Hepatocyte (in vitro differentiated cells): Measurements from ENCODE around the gene GCNT4. TPM values are rescaled to one million over a fixed set of nuclear protein-coding genes. Genes with fewer than 3 reads are reported as not detected.

Experiments
- DNase-seq: peaks from one replicate; pipeline ENCODE4 v3.0.0-alpha.2; 2016; ENCODE audit warnings: low spot score
- H2AFZ ChIP-seq: fragments of 200-600 bp; sonication (generic); 2 replicates; pipeline ENCODE4 v1.6.0; 2016; ENCODE audit warnings: antibody characterized with exemption, mild to moderate bottlenecking
- H3K27ac ChIP-seq: fragments of 200-600 bp; sonication (generic); 2 replicates; pipeline ENCODE4 v1.5.1; 2016; ENCODE audit warnings: mild to moderate bottlenecking
- H3K27me3 ChIP-seq: fragments of 200-600 bp; sonication (generic); 2 replicates; pipeline ENCODE4 v1.6.1; 2016
- H3K36me3 ChIP-seq: fragments of 200-600 bp; sonication (generic); replicated peaks from 2 replicates; pipeline ENCODE4 v1.5.1; 2016; ENCODE audit warnings: low read depth; ENCODE audit not compliant: insufficient read depth
- H3K4me1 ChIP-seq: fragments of 200-600 bp; sonication (generic); 2 replicates; pipeline ENCODE4 v1.5.1; 2016; ENCODE audit warnings: mild to moderate bottlenecking, moderate library complexity; ENCODE audit not compliant: insufficient read depth
- H3K4me2 ChIP-seq: fragments of 200-600 bp; sonication (generic); 2 replicates; pipeline ENCODE4 v1.6.0; 2016
- H3K4me3 ChIP-seq: fragments of 200-600 bp; sonication (generic); 2 replicates; pipeline ENCODE4 v1.5.1; 2016; ENCODE audit warnings: mild to moderate bottlenecking
- H3K79me2 ChIP-seq: fragments of 200-600 bp; sonication (generic); 2 replicates; pipeline ENCODE4 v1.6.0; 2017; ENCODE audit warnings: mild to moderate bottlenecking
- H3K9me2 ChIP-seq: fragments of 200-600 bp; sonication (generic); replicated peaks from 2 replicates; pipeline ENCODE4 v1.6.0; 2017; ENCODE audit warnings: mild to moderate bottlenecking; ENCODE audit not compliant: insufficient read depth
- H3K9me3 ChIP-seq: fragments of 200-600 bp; sonication (generic); 2 replicates; pipeline ENCODE4 v1.5.1; 2016; ENCODE audit warnings: low read depth, mild to moderate bottlenecking
- H4K20me1 ChIP-seq: fragments of 200-600 bp; sonication (generic); 2 replicates; pipeline ENCODE4 v1.6.0; 2016; ENCODE audit warnings: mild to moderate bottlenecking; ENCODE audit not compliant: insufficient read depth, poor library complexity, severe bottlenecking
- EZH2 ChIP-seq: fragments of 200-600 bp; sonication (generic); IDR thresholded peaks from 2 replicates; pipeline ENCODE4 v1.6.1; 2016; ENCODE audit warnings: antibody characterized with exemption, mild to moderate bottlenecking, borderline replicate concordance
- EZH2phosphoT487 ChIP-seq: fragments of 200-600 bp; sonication (generic); IDR thresholded peaks from one replicate; pipeline ENCODE4 v1.6.1; 2018; ENCODE audit warnings: antibody characterized with exemption, mild to moderate bottlenecking, low read depth, moderate library complexity; ENCODE audit not compliant: unreplicated experiment, severe bottlenecking
- WGBS: methylation state at CpG from one replicate; pipeline ENCODE4 v1.1.6; 2016; ENCODE audit warnings: low lambda C conversion rate; ENCODE audit errors: missing lambda C conversion rate; 5-methylcytosine and 5-hydroxymethylcytosine counted together
- polyA plus RNA-seq: library from polyadenylated mRNA; unstranded; fragments of >200 nt; fragmentation: Nextera tagmentation; extraction: Ambion mirVana; gene quantifications from 2 replicates; pipeline ENCODE4 v1.2.1, GENCODE V29; 2016
- total RNA-seq: library from RNA; depleted of rRNA; stranded (reverse); fragments of >200 nt; gene quantifications from 2 replicates; pipeline ENCODE4 v1.2.3, GENCODE V29; 2014
- TF ChIP-seq, protein P1 (sequence below): fragments of 200-600 bp; sonication (generic); IDR thresholded peaks from 2 replicates; pipeline ENCODE4 v1.5.1; 2016; ENCODE audit warnings: antibody characterized with exemption, mild to moderate bottlenecking; ENCODE audit not compliant: poor library complexity

GCNT4 gene
- total and polyA plus RNA-seq, 2 experiments from 2014 or later, result 1.5 to 8.3 TPM

DNA sequence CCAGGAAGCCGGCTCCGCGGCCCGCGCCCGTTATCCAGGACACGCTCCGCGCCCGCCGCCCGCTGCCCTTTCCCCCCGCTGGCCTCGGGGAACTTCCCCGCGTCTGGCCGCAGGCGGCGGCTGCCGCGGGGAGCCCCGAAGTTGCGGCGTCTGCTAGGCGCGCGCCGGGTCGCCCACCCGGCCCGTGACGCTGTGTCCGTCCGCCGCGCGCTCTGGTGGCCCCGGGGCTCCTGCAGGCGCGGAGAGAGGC is 621 bp upstream of the GCNT4 start:
- peaks cover 30% of the 10 kb centered on the region for H3K79me2 ChIP-seq
- TF ChIP-seq EZH2phosphoT487, result no peak
- TF ChIP-seq EZH2, result no peak
- TF ChIP-seq, protein P1, sequence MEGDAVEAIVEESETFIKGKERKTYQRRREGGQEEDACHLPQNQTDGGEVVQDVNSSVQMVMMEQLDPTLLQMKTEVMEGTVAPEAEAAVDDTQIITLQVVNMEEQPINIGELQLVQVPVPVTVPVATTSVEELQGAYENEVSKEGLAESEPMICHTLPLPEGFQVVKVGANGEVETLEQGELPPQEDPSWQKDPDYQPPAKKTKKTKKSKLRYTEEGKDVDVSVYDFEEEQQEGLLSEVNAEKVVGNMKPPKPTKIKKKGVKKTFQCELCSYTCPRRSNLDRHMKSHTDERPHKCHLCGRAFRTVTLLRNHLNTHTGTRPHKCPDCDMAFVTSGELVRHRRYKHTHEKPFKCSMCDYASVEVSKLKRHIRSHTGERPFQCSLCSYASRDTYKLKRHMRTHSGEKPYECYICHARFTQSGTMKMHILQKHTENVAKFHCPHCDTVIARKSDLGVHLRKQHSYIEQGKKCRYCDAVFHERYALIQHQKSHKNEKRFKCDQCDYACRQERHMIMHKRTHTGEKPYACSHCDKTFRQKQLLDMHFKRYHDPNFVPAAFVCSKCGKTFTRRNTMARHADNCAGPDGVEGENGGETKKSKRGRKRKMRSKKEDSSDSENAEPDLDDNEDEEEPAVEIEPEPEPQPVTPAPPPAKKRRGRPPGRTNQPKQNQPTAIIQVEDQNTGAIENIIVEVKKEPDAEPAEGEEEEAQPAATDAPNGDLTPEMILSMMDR, result no peak
- peak overlapping the region; percentile 85 for H3K4me2 ChIP-seq
- no peaks in the 10 kb centered on the region for H3K9me3 ChIP-seq
- no peak for DNase-seq
- H4K20me1 ChIP-seq, result no peaks in the 10 kb centered on the region
- H3K4me1 ChIP-seq, result peaks cover 13% of the 10 kb centered on the region
- H3K4me3 ChIP-seq, result peak overlapping the region; percentile 83
- H3K27me3 ChIP-seq, result no peaks in the 10 kb centered on the region
- H3K36me3 ChIP-seq, result no peaks in the 10 kb centered on the region
- H3K27ac ChIP-seq, result peak overlapping the region; percentile 90
- 0% methylated on average over 21 of the region's 40 CpGs for WGBS
- H2AFZ ChIP-seq, result peak overlapping the region; percentile 71
- H3K9me2 ChIP-seq, result no peaks in the 10 kb centered on the region

DNA sequence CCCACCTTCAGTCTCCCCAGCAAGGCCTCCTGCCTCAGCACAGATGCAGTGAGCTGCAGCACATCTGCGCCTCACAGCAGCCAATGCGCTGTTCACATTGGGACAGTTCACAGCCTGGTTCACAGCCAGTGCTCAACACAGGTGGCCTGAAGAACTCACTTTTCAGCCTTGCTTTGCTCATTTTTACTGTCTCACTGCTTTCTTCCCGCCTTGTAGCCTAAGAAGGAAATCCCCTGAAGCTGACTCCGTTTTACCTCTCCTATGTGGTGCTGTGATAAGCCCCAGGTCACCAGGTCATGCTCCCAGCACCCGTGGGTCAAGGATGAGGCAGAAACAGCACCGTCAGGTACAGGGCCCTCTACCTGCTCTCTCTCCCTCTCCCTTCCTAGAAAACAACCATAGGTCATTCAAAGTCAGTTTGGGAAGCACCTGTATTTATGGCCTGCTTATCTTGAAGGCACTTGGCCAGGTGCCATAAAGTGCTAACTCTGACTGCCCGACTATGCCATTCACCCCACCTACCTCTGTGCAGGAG is 1.1 kb downstream of the GCNT4 start:
- Histone ChIP-seq H3K4me3 (no peak overlapping the region), H3K4me1 (peaks cover 24% of the 10 kb centered on the region), H3K36me3 (no peaks in the 10 kb centered on the region), H3K9me3 (no peaks in the 10 kb centered on the region), H4K20me1 (no peaks in the 10 kb centered on the region), H3K9me2 (no peaks in the 10 kb centered on the region), H3K27ac (no peak overlapping the region), H3K79me2 (peaks cover 33% of the 10 kb centered on the region), H3K4me2 (peak overlapping the region; percentile 85), H3K27me3 (no peaks in the 10 kb centered on the region), H2AFZ (no peak overlapping the region)
- DNase-seq, result peak; percentile 74
- 51% methylated on average over 7 of the region's 7 CpGs for WGBS
- TF ChIP-seq, protein P1, result no peak
- TF ChIP-seq EZH2, result no peak
- TF ChIP-seq EZH2phosphoT487, result no peak

- no peak overlapping the region for H3K4me3 ChIP-seq
- no peak overlapping the region for H3K27ac ChIP-seq
- 89% methylated on average over 9 of the region's 11 CpGs for WGBS
- no peaks in the 10 kb centered on the region for H3K27me3 ChIP-seq
- no peak overlapping the region for H2AFZ ChIP-seq
- peaks cover 34% of the 10 kb centered on the region for H3K79me2 ChIP-seq
- no peaks in the 10 kb centered on the region for H3K9me2 ChIP-seq
- no peaks in the 10 kb centered on the region for H4K20me1 ChIP-seq
- H3K36me3 ChIP-seq, result no peaks in the 10 kb centered on the region
- H3K9me3 ChIP-seq, result no peaks in the 10 kb centered on the region
- TF ChIP-seq, protein P1, result peak; percentile 18
- TF ChIP-seq EZH2phosphoT487 (no peak), EZH2 (no peak)
- H3K4me2 ChIP-seq, result peak overlapping the region; percentile 85
- peak; percentile 35 for DNase-seq
- H3K4me1 ChIP-seq, result peaks cover 27% of the 10 kb centered on the region
Measured at GRCh38 chr5:75050415-75050814, 1.9 kb downstream of the GCNT4 start.
